Peyer's patch (tissue), 4 donors: ENCODE data around the gene MEFV. TPM values are rescaled to one million over a fixed set of nuclear protein-coding genes. Genes with fewer than 3 reads are reported as not detected.

Source experiments
- DNase-seq, 3 donors: peaks; one replicate each; pipeline ENCODE4 v3.0.0-alpha.2; 2017 to 2019
- H3K27ac ChIP-seq, 4 donors: fragments of 200-600 bp; sonication (generic); one replicate each; pipeline ENCODE4 v1.5.1; 2016 to 2019
- H3K27me3 ChIP-seq, 2 donors: fragments of 200-600 bp; sonication (generic); one replicate each; pipeline ENCODE4 v1.5.1; 2019
- H3K36me3 ChIP-seq, 3 donors: fragments of 200-600 bp; sonication (generic); one replicate each; pipeline ENCODE4 v1.5.1; 2016 to 2019
- H3K4me1 ChIP-seq, 4 donors: fragments of 200-600 bp; sonication (generic); one replicate each; pipeline ENCODE4 v1.5.1; 2016 to 2019
- H3K4me3 ChIP-seq, 4 donors: fragments of 200-600 bp; sonication (generic); 1 replicate in 3 of 4; 2 replicates in 1 of 4; pipeline ENCODE4 v1.5.1; 2016 to 2019; ENCODE audit warnings: mild to moderate bottlenecking in 1 of 4
- H3K9me3 ChIP-seq, 4 donors: fragments of 200-600 bp; sonication (generic); one replicate each; pipeline ENCODE4 v1.5.1; 2016 to 2019; ENCODE audit warnings: mild to moderate bottlenecking in 1 of 4
- CTCF ChIP-seq, 6 experiments: fragments of 450-650 bp in 4 of 6; fragments of 200-600 bp in 2 of 6; sonication (generic) in 1 of 6; IDR thresholded peaks; one replicate each; pipeline ENCODE4 v1.5.1; 2017 to 2019; ENCODE audit warnings: antibody characterized with exemption in 6 of 6, mild to moderate bottlenecking in 3 of 6, moderate library complexity in 1 of 6
- POLR2A ChIP-seq, 2 donors: fragments of 450-650 bp; IDR thresholded peaks; one replicate each; pipeline ENCODE4 v1.5.1; 2017; ENCODE audit warnings: antibody characterized with exemption in 2 of 2, mild to moderate bottlenecking in 2 of 2, moderate library complexity in 2 of 2
- total RNA-seq, 4 donors: library from RNA; depleted of rRNA; stranded (reverse); fragments of >200 nt; gene quantifications; one replicate each; pipeline ENCODE4 v1.1.0, GENCODE V29; 2016

The MEFV gene
- total RNA-seq, 4 donors from 2014 or later, result 1.2 to 6.6 (median 2.2) TPM

- TF ChIP-seq CTCF (IDR thresholded peaks at IDR 0.05) (no peak), POLR2A (IDR thresholded peaks at IDR 0.05) (no peak)
- H3K9me3 ChIP-seq, result no peaks in the 10 kb centered on the region
- H3K4me3 ChIP-seq, result no peak overlapping the region
- H3K4me1 ChIP-seq, result no peaks in the 10 kb centered on the region
- no peaks in the 10 kb centered on the region for H3K36me3 ChIP-seq
- DNase-seq, result no peak
- H3K27ac ChIP-seq, result no peak overlapping the region
- no peaks in the 10 kb centered on the region for H3K27me3 ChIP-seq
These were observed 14.7 kb downstream of the MEFV start for GRCh38 chr16:3241761-3242160.

GRCh38 chr16:3235856-3236669, 20.4 kb downstream of the MEFV start:
- H3K4me3 ChIP-seq, result no peak overlapping the region
- H3K27ac ChIP-seq, result no peak overlapping the region
- TF ChIP-seq CTCF (IDR thresholded peaks at IDR 0.05), result no peak
- no peak for TF ChIP-seq POLR2A (IDR thresholded peaks at IDR 0.05)
- no peaks in the 10 kb centered on the region for H3K27me3 ChIP-seq
- peaks cover 0 to 3% (median 0%) of the 10 kb centered on the region in 4 donors for H3K9me3 ChIP-seq
- H3K36me3 ChIP-seq, result peaks cover 0 to 20% (median 5%) of the 10 kb centered on the region in 3 donors
- H3K4me1 ChIP-seq, result peaks cover 0 to 14% (median 7%) of the 10 kb centered on the region in 4 donors
- DNase-seq, result peak in 2 of 3 donors; percentile 34 to 74

GRCh38 chr16:3234857-3235561, 21.4 kb downstream of the MEFV start, which contains the start of gene ZNF200:
Gene ZNF200, minus strand, starts transcription at chr16:3235158. Its CDS starts 1,403 bp downstream, at chr16:3233755.
- Histone ChIP-seq H3K4me3 (peak within 1 kb of the TSS; percentile 78 to 100 (median 94)), H3K27me3 (no peaks in the 10 kb centered on the region), H3K36me3 (peaks cover 0 to 30% (median 5%) of the 10 kb centered on the region in 3 donors), H3K9me3 (peaks cover 0 to 4% (median 0%) of the 10 kb centered on the region in 4 donors), H3K4me1 (peaks cover 0 to 14% (median 7%) of the 10 kb centered on the region in 4 donors), H3K27ac (peak within 1 kb of the TSS; percentile 91 to 99 (median 96))
- peak; percentile 69 to 77 for TF ChIP-seq POLR2A (IDR thresholded peaks at IDR 0.05)
- no peak for TF ChIP-seq CTCF (IDR thresholded peaks at IDR 0.05)
- DNase-seq, result peak; percentile 94 to 98 (median 96)

GRCh38 chr16:3234543-3234856, 21.9 kb downstream of the MEFV start:
- H3K27ac ChIP-seq, result peak overlapping the region; percentile 91 to 99 (median 96)
- H3K9me3 ChIP-seq, result peaks cover 0 to 9% (median 0%) of the 10 kb centered on the region in 4 donors
- peaks cover 0 to 14% (median 7%) of the 10 kb centered on the region in 4 donors for H3K4me1 ChIP-seq
- peak overlapping the region; percentile 78 to 100 (median 94) for H3K4me3 ChIP-seq
- no peaks in the 10 kb centered on the region for H3K27me3 ChIP-seq
- TF ChIP-seq POLR2A (IDR thresholded peaks at IDR 0.05), result no peak
- TF ChIP-seq CTCF (IDR thresholded peaks at IDR 0.05), result no peak
- no peak for DNase-seq
- H3K36me3 ChIP-seq, result peaks cover 0 to 35% (median 5%) of the 10 kb centered on the region in 3 donors

GRCh38 chr16:3223913-3224515, 32.4 kb downstream of the MEFV start:
- H3K27me3 ChIP-seq, result no peaks in the 10 kb centered on the region

More at GRCh38 chr16:3223913-3224515, 32.4 kb downstream of the MEFV start:
- Histone ChIP-seq H3K9me3 (peaks cover 0 to 80% (median 20%) of the 10 kb centered on the region in 4 donors), H3K27ac (no peak overlapping the region), H3K4me1 (no peaks in the 10 kb centered on the region), H3K36me3 (peaks cover 0 to 56% (median 0%) of the 10 kb centered on the region in 3 donors), H3K4me3 (no peak overlapping the region)
- TF ChIP-seq CTCF (IDR thresholded peaks at IDR 0.05), result no peak
- TF ChIP-seq POLR2A (IDR thresholded peaks at IDR 0.05), result no peak
- no peak for DNase-seq
